ENCODE measurements around the gene IPCEF1.

- TF ChIP-seq CTCF (conservative IDR thresholded peaks at IDR 0.05; ENCODE audit: low read length) (no peak), EZH2phosphoT487 (IDR thresholded peaks at IDR 0.05; ENCODE audit: borderline replicate concordance) (no peak)
Observed at GRCh38 chr6:154306696-154307095, 49.9 kb downstream of the IPCEF1 start.
